ENCODE data around the gene CCDC177. TPM values are rescaled to one million over a fixed set of nuclear protein-coding genes. Genes with fewer than 3 reads are reported as not detected.

Gene CCDC177
- total and polyA plus RNA-seq, 8 donors = 0.03 to 0.25 (median 0.18) TPM; not detected in 5

DNA sequence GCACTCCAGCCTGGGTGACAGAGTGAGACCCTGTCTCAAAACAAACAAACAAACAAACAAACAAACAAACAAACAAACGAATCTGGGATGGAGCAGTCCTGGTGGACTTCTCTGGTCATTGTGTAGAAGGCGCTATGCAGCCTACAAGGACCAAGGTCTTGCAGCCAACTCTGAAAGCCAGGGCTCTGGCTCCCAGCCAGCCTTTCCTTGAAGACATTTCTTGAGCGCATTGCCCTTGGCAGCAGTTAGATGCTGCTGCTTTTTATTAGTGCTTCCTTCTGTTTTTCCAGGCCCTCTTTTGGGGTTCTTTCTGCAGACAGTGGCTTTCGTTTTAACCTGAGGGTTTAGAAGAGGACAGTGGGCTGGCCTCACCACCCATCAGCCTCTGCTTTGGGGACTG, 20.2 kb downstream of the CCDC177 start:
- H3K9me3 ChIP-seq = no peaks in the 10 kb centered on the region
- no peak overlapping the region for H3K27ac ChIP-seq
- DNase-seq = peak in 1 of 2 donors; percentile 68
- no peak overlapping the region for H3K4me3 ChIP-seq
- TF ChIP-seq, protein P1, sequence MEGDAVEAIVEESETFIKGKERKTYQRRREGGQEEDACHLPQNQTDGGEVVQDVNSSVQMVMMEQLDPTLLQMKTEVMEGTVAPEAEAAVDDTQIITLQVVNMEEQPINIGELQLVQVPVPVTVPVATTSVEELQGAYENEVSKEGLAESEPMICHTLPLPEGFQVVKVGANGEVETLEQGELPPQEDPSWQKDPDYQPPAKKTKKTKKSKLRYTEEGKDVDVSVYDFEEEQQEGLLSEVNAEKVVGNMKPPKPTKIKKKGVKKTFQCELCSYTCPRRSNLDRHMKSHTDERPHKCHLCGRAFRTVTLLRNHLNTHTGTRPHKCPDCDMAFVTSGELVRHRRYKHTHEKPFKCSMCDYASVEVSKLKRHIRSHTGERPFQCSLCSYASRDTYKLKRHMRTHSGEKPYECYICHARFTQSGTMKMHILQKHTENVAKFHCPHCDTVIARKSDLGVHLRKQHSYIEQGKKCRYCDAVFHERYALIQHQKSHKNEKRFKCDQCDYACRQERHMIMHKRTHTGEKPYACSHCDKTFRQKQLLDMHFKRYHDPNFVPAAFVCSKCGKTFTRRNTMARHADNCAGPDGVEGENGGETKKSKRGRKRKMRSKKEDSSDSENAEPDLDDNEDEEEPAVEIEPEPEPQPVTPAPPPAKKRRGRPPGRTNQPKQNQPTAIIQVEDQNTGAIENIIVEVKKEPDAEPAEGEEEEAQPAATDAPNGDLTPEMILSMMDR (IDR thresholded peaks at IDR 0.05) = no peak
- TF ChIP-seq POLR2A (IDR thresholded peaks at IDR 0.05) (no peak), EP300 (IDR thresholded peaks at IDR 0.05) (no peak), POLR2AphosphoS5 (IDR thresholded peaks at IDR 0.05) (no peak)
- intact Hi-C loops (cut with DNase I; ENCODE audit: low total_unique reads) = no loop called here
- H3K36me3 ChIP-seq = no peaks in the 10 kb centered on the region
- H3K27me3 ChIP-seq = peaks cover 0 to 48% (median 6%) of the 10 kb centered on the region in 3 donors
- peaks cover 0 to 4% (median 0%) of the 10 kb centered on the region in 4 donors for H3K4me1 ChIP-seq
- 26 to 39% (median 31%) methylated on average over 4 of the region's 4 CpGs for WGBS, 5 donors

DNA sequence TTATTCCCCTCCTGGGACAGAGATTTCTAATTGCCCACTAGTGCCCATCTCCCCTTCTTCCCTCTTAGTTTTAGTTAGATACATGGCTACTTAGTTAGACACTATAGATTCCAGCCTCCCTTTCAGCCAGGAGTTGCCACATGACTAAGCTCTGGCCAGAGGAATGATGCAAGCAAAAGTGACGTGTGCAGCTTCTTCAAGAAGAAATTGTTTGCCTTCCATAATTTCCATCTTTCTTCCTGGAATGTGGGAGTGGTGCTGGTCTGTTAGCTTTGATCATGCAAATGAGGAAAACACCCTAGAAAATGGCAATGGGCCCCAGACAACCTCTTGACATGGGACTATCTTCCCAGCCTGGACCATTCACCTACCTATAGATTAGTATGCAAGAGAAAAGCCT, 21.4 kb downstream of the CCDC177 start:
- intact Hi-C loops (cut with DNase I; ENCODE audit: low total_unique reads) = no loop called here
- Histone ChIP-seq H3K4me1 (peaks cover 0 to 4% (median 0%) of the 10 kb centered on the region in 4 donors), H3K4me3 (no peak overlapping the region), H3K27me3 (peaks cover 0 to 49% (median 14%) of the 10 kb centered on the region in 3 donors), H3K9me3 (no peaks in the 10 kb centered on the region), H3K27ac (no peak overlapping the region), H3K36me3 (no peaks in the 10 kb centered on the region)
- DNase-seq = peak in 1 of 2 donors; percentile 20
- TF ChIP-seq EP300 (IDR thresholded peaks at IDR 0.05) (no peak), POLR2A (IDR thresholded peaks at IDR 0.05) (no peak), POLR2AphosphoS5 (IDR thresholded peaks at IDR 0.05) (no peak)
- TF ChIP-seq, protein P1 (IDR thresholded peaks at IDR 0.05) = no peak
- WGBS, 5 donors = 32 to 62% (median 50%) methylated on average over 1 of the region's 1 CpG

DNA sequence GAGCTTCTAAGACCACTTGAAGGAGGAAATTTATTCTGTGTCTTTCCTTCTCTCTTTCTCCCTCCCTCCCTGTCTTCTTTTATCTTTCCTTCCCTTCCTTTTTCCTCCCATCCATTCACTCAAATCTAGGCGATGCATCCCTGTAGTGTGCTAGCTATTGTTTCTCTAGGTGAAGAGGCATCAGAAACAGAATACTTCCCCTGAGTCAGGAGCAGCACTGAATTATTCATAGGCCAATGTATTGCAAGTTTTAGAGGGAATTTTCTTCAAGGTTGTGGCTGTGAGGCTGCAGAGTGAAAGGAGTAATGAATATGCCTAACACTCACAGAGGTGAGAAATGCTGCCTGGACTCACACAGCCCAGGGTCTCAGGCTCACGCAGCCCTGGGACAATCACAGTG, 23.2 kb downstream of the CCDC177 start:
- Histone ChIP-seq H3K27me3 (peaks cover 0 to 66% (median 24%) of the 10 kb centered on the region in 3 donors), H3K9me3 (no peaks in the 10 kb centered on the region), H3K36me3 (no peaks in the 10 kb centered on the region), H3K4me3 (no peak overlapping the region), H3K4me1 (peaks cover 0 to 12% (median 3%) of the 10 kb centered on the region in 4 donors), H3K27ac (no peak overlapping the region)
- intact Hi-C loops (cut with DNase I; ENCODE audit: low total_unique reads) = no loop called here
- 75 to 84% (median 79%) methylated on average over 2 of the region's 2 CpGs for WGBS, 5 donors
- TF ChIP-seq POLR2AphosphoS5 (IDR thresholded peaks at IDR 0.05) = no peak
- TF ChIP-seq, protein P1 (IDR thresholded peaks at IDR 0.05) = no peak
- TF ChIP-seq EP300 (IDR thresholded peaks at IDR 0.05) = no peak
- TF ChIP-seq POLR2A (IDR thresholded peaks at IDR 0.05) = no peak
- DNase-seq = no peak

DNA sequence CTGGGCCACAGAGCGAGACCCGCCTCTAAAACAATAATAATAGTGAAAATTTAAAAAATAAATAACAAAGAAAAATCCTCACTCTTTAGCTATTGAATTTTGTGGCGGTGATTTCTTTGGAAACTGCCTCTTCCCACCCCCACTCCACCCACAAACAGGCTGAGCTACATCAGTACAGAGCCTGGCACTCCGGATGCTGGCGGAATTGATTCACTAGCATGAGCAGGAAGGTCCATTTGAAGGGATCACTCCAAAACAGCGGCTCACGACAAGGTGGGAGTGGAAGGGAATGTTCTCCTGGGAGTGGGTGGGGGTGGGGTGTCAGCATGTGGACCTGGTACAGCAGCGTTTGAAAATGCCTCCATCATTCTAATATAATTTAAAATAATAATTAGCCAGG, 26.1 kb downstream of the CCDC177 start:
- DNase-seq = no peak
- TF ChIP-seq POLR2AphosphoS5 (IDR thresholded peaks at IDR 0.05) (no peak), POLR2A (IDR thresholded peaks at IDR 0.05) (no peak), EP300 (IDR thresholded peaks at IDR 0.05) (no peak)
- TF ChIP-seq, protein P1 (IDR thresholded peaks at IDR 0.05) = no peak
- 87 to 92% (median 89%) methylated on average over 8 of the region's 8 CpGs for WGBS, 5 donors
- H3K36me3 ChIP-seq = no peaks in the 10 kb centered on the region
- H3K4me3 ChIP-seq = no peak overlapping the region
- H3K4me1 ChIP-seq = peaks cover 0 to 8% (median 3%) of the 10 kb centered on the region in 4 donors
- intact Hi-C loops (cut with DNase I; ENCODE audit: low total_unique reads) = no loop called here
- H3K9me3 ChIP-seq = no peaks in the 10 kb centered on the region
- H3K27ac ChIP-seq = no peak overlapping the region
- H3K27me3 ChIP-seq = peaks cover 0 to 88% (median 24%) of the 10 kb centered on the region in 3 donors

Data from stomach (tissue), 9 donors.